Neuronal stem cell (in vitro differentiated cells): ENCODE data around the gene ABHD16B.
"Not testable (repeated sequence)": the region's sequence is repeated elsewhere in the genome, so short reads cannot be mapped to it uniquely, and the experiment has no call there.

Experiments
- DNase-seq: peaks from one replicate; pipeline ENCODE4 v3.0.0-alpha.2; 2013; ENCODE audit warnings: low spot score
- H2AFZ ChIP-seq: one replicate; pipeline ENCODE4 v1.6.1; 2013; ENCODE audit warnings: mild to moderate bottlenecking, low read length, inconsistent platforms
- H2AK5ac ChIP-seq: 2 replicates; pipeline ENCODE4 v1.6.1; 2013; ENCODE audit warnings: low read depth, mild to moderate bottlenecking, inconsistent platforms, low read length, moderate library complexity, mixed read lengths
- H2BK120ac ChIP-seq: 2 replicates; pipeline ENCODE4 v1.6.1; 2013; ENCODE audit warnings: low read depth, mild to moderate bottlenecking, inconsistent platforms, low read length, moderate library complexity, mixed read lengths
- H2BK12ac ChIP-seq: one replicate; pipeline ENCODE4 v1.6.1; 2013; ENCODE audit warnings: low read length, inconsistent platforms
- H2BK15ac ChIP-seq: 2 replicates; pipeline ENCODE4 v1.6.1; 2013; ENCODE audit warnings: mild to moderate bottlenecking, low read length, inconsistent platforms, mixed read lengths
- H2BK5ac ChIP-seq: one replicate; pipeline ENCODE4 v1.6.1; 2013; ENCODE audit warnings: inconsistent platforms, mild to moderate bottlenecking, low read length, moderate library complexity
- H3K14ac ChIP-seq: one replicate; pipeline ENCODE4 v1.6.1; 2013; ENCODE audit warnings: low read length, inconsistent platforms
- H3K18ac ChIP-seq: 2 replicates; pipeline ENCODE4 v1.6.1; 2013; ENCODE audit warnings: low read length, inconsistent platforms
- H3K23ac ChIP-seq: 2 replicates; pipeline ENCODE4 v1.6.1; 2013; ENCODE audit warnings: low read depth, mild to moderate bottlenecking, mixed read lengths, low read length, inconsistent platforms; ENCODE audit not compliant: poor library complexity
- H3K27ac ChIP-seq: replicated peaks from 3 replicates; pipeline ENCODE4 v1.5.1; 2013; ENCODE audit warnings: low read length, inconsistent platforms
- H3K27me3 ChIP-seq, 3 experiments: 2 replicates each; pipeline ENCODE4 v1.6.1; 2013; ENCODE audit warnings: low read length in 3 of 3, mild to moderate bottlenecking in 2 of 3, inconsistent platforms in 1 of 3, low read depth in 1 of 3, mixed read lengths in 1 of 3, moderate library complexity in 1 of 3; ENCODE audit not compliant: control insufficient read depth in 3 of 3, insufficient read depth in 3 of 3
- H3K36me3 ChIP-seq, 2 donors: replicated peaks in 1 of 2; 2 replicates each; pipeline ENCODE4 v1.6.1; 2013; ENCODE audit warnings: low read length in 2 of 2; ENCODE audit not compliant: control insufficient read depth in 2 of 2, insufficient read depth in 2 of 2
- H3K4ac ChIP-seq: 2 replicates; pipeline ENCODE4 v1.6.1; 2013; ENCODE audit warnings: inconsistent platforms, mild to moderate bottlenecking, low read length, moderate library complexity
- H3K4me1 ChIP-seq, 2 donors: 1 replicate in 1 of 2; 2 replicates in 1 of 2; pipeline ENCODE4 v1.6.1; 2013; ENCODE audit warnings: low read length in 2 of 2, low read depth in 1 of 2; ENCODE audit not compliant: control insufficient read depth in 2 of 2, insufficient read depth in 1 of 2
- H3K4me2 ChIP-seq: one replicate; pipeline ENCODE4 v1.6.1; 2013; ENCODE audit warnings: mild to moderate bottlenecking, low read length, inconsistent platforms; ENCODE audit not compliant: insufficient read depth, poor library complexity, severe bottlenecking
- H3K4me3 ChIP-seq, 2 donors: 2 replicates each; pipeline ENCODE4 v1.5.1; 2013; ENCODE audit warnings: low read length in 2 of 2, mild to moderate bottlenecking in 2 of 2, inconsistent platforms in 1 of 2, moderate library complexity in 1 of 2
- H3K79me1 ChIP-seq: one replicate; pipeline ENCODE4 v1.6.1; 2013; ENCODE audit warnings: low read depth, mild to moderate bottlenecking, inconsistent platforms, low read length, moderate library complexity
- H3K9ac ChIP-seq: one replicate; pipeline ENCODE4 v1.6.1; 2013; ENCODE audit warnings: mild to moderate bottlenecking, low read depth, low read length, inconsistent platforms; ENCODE audit not compliant: poor library complexity
- H3K9me3 ChIP-seq, 2 donors: replicated peaks in 1 of 2; 2 replicates each; pipeline versions ENCODE3 to v1.6.1; 2013; ENCODE audit warnings: low read length in 2 of 2, mild to moderate bottlenecking in 2 of 2, inconsistent platforms in 1 of 2, low read depth in 1 of 2, mixed read lengths in 1 of 2, moderate library complexity in 1 of 2; ENCODE audit not compliant: control insufficient read depth in 2 of 2, insufficient read depth in 1 of 2
- H4K8ac ChIP-seq: one replicate; pipeline ENCODE4 v1.6.1; 2013; ENCODE audit warnings: low read depth, mild to moderate bottlenecking, inconsistent platforms, low read length, moderate library complexity
- H4K91ac ChIP-seq: one replicate; pipeline ENCODE4 v1.6.1; 2013; ENCODE audit warnings: low read length, low read depth, mild to moderate bottlenecking, inconsistent platforms; ENCODE audit not compliant: poor library complexity
- WGBS, 2 donors: extraction: QIAGEN DNeasy Blood & Tissue Kit; methylation state at CpG; one replicate each; pipeline ENCODE4 v1.1.7; 2013; ENCODE audit warnings: missing lambda C conversion rate in 2 of 2, mixed read lengths in 1 of 2; ENCODE audit not compliant: insufficient read length in 2 of 2, insufficient replicate concordance in 1 of 2; ENCODE audit errors: extremely low coverage in 2 of 2; 5-methylcytosine and 5-hydroxymethylcytosine counted together

Gene ABHD16B

DNA sequence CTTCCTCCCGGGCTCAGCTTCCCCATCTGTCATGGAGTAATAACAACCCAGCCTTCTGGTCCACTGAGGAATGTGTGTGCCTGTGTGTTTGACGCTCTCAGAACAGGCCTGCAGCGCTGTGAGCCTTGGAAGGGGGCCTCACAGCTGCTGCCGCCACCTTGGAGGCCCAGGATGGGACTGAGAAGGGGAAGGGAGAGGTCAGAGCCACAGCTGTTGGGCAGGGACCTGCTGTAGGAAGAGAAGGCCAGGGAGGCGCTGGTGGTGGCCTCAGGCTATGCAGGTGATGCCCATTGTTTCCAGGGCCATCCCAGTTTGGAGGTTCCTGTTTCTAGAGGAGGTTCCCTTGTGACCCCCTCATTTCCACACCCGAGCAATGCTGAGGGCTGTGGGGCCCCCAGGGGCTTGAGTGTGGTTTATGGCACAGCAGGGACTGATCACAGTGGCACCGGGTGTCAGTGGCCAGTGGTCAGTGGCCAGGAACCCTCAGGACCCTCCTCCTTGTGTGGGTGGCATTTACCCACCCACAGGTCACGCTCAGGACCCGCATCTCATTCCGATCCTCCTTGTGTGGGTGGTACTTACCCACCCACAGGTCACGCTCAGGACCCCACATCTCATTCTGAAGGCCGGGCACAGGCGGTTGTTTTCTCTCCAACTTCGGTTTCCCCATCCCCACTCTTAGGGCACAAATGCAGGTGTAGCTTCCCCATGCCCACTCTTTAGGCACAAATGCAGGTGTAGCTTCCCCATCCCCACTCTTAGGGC lies 17.8 kb downstream of the ABHD16B start:
- H3K4ac ChIP-seq = no peak overlapping the region
- peaks cover 38 to 79% of the 10 kb centered on the region in 2 donors for H3K36me3 ChIP-seq
- WGBS, 2 donors = no CpG with 5 or more reads among the region's 14 CpGs
- H4K8ac ChIP-seq = no peak overlapping the region
- H3K9me3 ChIP-seq = no peaks in the 10 kb centered on the region
- no peak overlapping the region for H3K14ac ChIP-seq
- H2BK15ac ChIP-seq = no peak overlapping the region
- H3K18ac ChIP-seq = no peak overlapping the region
- H2BK5ac ChIP-seq = no peak overlapping the region
- H4K91ac ChIP-seq = no peak overlapping the region
- no peak overlapping the region for H3K23ac ChIP-seq
- H3K27ac ChIP-seq = no peak overlapping the region
- no peak overlapping the region for H2AFZ ChIP-seq
- no peak overlapping the region for H2BK12ac ChIP-seq
- H3K4me2 ChIP-seq = no peak overlapping the region
- no peak overlapping the region for H3K9ac ChIP-seq
- no peak overlapping the region for H3K4me3 ChIP-seq
- no peaks in the 10 kb centered on the region for H3K27me3 ChIP-seq
- peaks cover 14% of the 10 kb centered on the region for H3K79me1 ChIP-seq
- no peak overlapping the region for H2AK5ac ChIP-seq
- no peak overlapping the region for H2BK120ac ChIP-seq
- DNase-seq = no peak
- H3K4me1 ChIP-seq = no peaks in the 10 kb centered on the region

- not testable (repeated sequence) for H3K4me1 ChIP-seq, H2AFZ ChIP-seq, H2BK5ac ChIP-seq, H3K9ac ChIP-seq, H2BK120ac ChIP-seq, H3K27ac ChIP-seq, H4K8ac ChIP-seq, H4K91ac ChIP-seq, H3K4ac ChIP-seq, H2BK15ac ChIP-seq, H3K14ac ChIP-seq, H3K18ac ChIP-seq, H3K4me2 ChIP-seq, H3K4me3 ChIP-seq, DNase-seq, H3K23ac ChIP-seq, H3K9me3 ChIP-seq, H2BK12ac ChIP-seq, H2AK5ac ChIP-seq, H3K27me3 ChIP-seq
- Histone ChIP-seq H3K36me3 (peaks cover 38 to 79% of the 10 kb centered on the region in 2 donors), H3K79me1 (peaks cover 16% of the 10 kb centered on the region)
- WGBS, 2 donors = no CpG with 5 or more reads among the region's 13 CpGs
Observed at GRCh38 chr20:63880901-63881300, 19.6 kb downstream of the ABHD16B start.

GRCh38 chr20:63881451-63882226 lies 20.3 kb downstream of the ABHD16B start:
- Histone ChIP-seq H3K27me3 (no peaks in the 10 kb centered on the region), H2BK15ac (no peak overlapping the region), H3K79me1 (peaks cover 16% of the 10 kb centered on the region), H3K18ac (no peak overlapping the region), H3K36me3 (peaks cover 34 to 73% of the 10 kb centered on the region in 2 donors), H2AFZ (no peak overlapping the region), H3K4ac (no peak overlapping the region), H3K9me3 (no peaks in the 10 kb centered on the region), H3K4me3 (peak overlapping the region in 1 of 2 donors; percentile 63), H3K14ac (no peak overlapping the region), H4K91ac (no peak overlapping the region), H3K9ac (no peak overlapping the region), H4K8ac (no peak overlapping the region), H3K23ac (no peak overlapping the region), H3K27ac (no peak overlapping the region), H2BK12ac (no peak overlapping the region), H3K4me2 (no peak overlapping the region), H2BK5ac (no peak overlapping the region), H2BK120ac (no peak overlapping the region), H2AK5ac (no peak overlapping the region), H3K4me1 (no peaks in the 10 kb centered on the region)
- WGBS, 2 donors = no CpG with 5 or more reads among the region's 19 CpGs
- DNase-seq = no peak
